GM10847 (cell line): ENCODE measurements around the gene PRTG.

Source experiments
- POLR2A ChIP-seq: IDR thresholded peaks from 2 replicates; pipeline ENCODE4 v1.6.1; 2011; ENCODE audit not compliant: insufficient read length; ENCODE audit errors: extremely low read depth

PRTG gene

DNA sequence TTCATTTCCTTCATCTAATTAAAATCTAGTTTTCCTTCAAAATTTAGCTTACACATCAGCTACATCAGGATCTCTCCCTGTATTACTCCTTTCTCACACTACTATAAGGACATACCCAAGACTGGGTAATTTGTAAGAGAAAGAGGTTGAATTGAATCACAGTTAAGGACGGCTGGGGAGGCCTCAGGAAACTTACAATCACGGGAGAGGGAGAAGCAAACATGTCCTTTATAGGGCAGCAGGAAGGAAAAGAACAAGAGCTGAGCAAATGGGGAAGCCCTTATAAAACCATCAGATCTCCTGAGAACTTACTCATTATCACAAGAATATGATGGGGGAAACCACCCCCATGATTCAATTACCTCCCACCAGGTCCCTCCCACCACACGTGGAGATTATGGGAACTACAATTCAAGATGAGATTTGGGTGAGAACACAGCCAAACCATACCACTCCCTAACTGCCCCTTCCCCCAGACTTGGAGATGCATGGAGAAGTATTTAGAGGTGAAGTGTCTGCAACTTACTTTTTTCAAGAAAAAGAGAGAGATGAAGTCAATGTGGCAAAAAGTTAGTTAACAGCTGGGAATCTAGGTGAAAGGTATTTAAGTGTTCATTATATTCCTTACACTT is 21.3 kb downstream of the PRTG start:
- no peak for TF ChIP-seq POLR2A

DNA sequence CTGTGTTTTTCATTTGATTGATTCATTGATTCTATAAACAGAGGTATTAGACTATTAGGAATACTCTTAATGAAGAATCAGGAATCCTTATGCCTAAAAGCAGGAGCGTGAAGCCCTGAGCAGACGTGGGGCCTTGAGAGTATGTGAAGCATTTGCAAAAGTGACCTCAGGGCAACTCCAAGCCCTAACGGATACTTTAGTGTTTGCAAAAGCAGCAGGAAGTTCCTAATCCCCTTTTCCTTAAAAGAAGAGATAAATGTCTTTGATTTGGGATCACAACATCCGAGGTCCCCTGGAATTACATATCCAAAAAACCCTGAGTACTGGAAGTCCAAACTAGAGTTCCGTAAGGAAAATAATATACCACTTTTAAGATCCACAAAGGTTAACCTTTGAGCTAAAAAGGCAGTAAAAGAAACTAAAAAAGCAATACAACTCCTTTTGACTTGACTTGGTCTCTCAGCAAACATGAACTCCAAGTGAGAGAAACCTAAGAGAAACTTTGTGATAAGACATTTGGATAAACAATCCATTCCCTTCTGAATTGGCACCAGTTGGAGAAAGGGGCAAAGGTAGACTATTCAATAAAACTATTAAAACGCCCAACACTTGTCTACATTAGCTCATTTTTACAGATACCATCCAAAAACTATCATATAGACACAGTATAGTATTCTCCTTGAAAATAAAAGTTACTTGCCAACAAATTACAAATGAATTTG is 27.4 kb downstream of the PRTG start:
- no peak for TF ChIP-seq POLR2A

DNA sequence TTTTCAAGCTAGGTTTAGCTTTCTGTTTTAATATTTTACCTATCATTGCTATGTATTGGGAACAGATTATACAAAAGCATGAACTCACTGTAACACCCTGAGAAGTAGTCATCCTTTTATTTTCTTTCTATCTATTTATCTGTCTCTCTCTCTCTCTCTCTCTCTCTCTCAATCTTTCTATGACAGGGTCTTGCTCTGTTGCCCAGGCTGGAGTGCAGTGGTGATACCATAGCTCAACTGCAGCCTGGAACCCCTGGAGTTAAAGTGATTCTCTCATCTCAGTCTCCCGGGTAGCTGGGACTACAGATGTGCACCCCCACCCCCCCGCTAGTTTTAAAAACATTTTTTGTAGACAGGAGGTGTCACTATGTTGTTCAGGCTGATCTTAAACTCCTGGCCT is 28.9 kb downstream of the PRTG start:
- TF ChIP-seq POLR2A = no peak

DNA sequence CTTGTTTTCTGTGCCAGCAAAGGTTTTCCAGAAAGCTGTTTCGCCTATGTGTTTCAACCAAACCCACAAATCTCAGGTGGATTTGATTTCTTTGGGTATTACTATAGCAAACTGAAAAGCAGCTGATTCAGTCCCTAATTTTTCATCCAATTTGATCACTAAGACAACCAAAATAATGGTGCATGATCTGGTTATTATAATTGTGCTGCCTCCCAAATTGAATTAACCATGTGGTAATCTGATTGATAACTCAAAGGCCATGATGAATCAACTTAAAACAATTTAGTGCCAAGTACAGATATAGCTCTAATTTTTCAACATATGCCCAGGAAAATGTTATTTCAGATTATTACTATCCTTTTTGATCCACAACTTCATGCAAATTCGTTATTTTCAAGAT is 30.6 kb downstream of the PRTG start:
- TF ChIP-seq POLR2A = no peak

DNA sequence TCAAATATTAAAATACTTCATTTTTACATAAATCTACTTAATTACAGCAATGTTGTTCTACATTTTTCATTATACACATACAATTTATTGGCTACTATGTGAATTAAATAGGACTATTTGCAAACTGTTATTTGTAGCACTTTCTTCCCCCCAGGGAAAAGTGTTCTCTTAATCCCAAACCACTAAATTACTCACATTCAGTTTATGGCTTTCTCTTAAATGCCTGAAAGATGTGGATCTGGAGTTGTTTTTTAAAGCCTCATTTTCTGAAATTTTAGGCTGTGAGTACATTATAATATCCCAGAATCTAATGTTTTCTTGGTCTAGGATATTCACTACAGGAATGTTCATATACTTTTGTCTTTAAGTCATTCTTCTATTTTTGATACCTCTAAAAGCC is 32.7 kb downstream of the PRTG start:
- no peak for TF ChIP-seq POLR2A

DNA sequence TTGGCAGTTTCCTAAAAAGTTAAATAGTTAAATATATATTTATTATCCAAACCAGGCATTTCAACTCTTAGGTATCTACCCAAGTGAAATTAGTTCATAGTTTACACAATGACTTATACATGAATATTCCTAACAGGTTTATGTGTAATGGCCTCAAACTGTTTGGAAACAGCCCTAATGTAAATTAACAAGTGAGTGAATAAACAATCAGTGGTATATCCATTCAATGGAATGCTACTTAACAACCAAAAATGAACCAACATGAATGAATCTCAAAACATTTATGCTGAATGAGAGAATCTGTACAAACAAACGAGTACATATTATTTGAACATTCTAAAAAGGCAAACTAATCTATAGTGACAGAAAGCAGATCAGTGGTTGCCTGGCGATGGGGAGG is 33.5 kb downstream of the PRTG start:
- TF ChIP-seq POLR2A = no peak

DNA sequence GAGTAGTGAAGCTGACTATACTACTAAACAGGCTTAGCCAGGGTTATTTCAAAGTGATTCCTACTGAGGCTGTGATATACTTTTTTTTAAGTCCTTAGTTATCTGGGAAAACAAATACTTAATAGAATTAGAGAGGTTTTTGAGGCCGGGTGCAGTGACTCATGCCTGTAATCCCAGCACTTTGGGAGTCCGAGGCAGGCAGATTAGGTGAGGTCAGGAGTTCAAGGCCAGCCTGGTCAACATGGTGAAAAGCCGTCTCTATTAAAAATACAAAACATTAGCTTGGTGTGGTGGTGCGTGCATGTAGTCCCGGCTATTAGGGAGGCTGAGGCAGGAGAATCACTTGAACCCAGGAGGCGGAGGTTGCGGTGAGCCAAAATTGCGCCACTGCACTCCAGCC is 34.2 kb downstream of the PRTG start:
- no peak for TF ChIP-seq POLR2A

DNA sequence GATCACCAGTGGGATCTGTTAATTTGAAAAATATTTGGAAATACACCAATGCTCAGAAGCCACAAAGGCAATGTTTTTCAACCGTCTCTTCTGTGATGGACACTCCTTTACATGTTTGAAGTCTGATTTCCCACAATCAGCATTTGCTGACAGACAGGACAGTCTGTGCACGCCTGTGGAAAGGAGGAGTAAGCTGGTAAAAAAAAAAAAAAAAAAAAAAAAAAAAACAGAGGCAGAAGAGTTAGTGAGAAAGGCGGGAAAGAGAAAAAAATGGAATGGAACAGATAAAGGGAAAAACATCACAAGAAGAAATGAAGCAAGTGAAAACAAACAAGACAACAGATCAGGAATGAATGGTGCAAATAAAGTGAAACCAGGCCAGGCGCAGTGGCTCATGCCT is 35.0 kb downstream of the PRTG start:
- no peak for TF ChIP-seq POLR2A

DNA sequence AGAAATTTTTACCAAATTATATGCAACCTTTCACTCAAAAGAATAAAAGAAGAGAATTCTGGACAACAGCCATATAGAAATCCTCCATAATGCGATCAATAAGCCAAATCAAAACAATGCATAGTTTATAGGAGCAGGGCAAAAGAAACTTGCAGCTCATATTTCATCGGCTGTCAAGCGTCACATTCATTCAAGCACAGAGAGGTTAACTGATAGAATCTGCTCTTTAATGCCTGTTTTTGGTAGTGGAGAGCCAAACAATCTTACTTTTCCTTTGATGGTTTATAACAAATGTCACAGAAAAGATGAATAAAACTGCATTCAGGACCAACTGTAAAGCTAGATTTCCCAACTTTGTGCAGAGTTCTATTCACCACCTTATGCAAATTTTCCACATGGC is 35.4 kb downstream of the PRTG start:
- no peak for TF ChIP-seq POLR2A

DNA sequence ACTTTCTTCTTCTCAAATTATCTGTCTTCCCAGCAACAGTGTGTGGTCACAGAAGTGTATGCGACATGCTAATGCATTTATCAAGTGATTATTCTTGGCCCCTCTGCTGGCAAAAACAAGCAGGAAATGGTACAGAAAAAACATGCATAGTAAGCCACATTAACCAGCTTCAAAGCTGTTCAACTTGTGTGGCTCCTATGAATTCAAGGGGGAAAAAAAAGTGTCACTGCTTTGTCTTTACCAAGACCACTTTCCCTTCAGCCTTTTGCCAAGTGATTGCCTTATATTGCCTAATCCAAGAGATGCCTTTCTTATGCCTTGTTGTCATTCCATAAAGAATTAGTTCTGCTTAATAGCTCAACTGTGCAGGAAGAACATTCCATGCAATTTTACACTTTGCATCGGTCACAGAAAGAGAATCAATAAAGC is 39.1 kb downstream of the PRTG start:
- TF ChIP-seq POLR2A = no peak

DNA sequence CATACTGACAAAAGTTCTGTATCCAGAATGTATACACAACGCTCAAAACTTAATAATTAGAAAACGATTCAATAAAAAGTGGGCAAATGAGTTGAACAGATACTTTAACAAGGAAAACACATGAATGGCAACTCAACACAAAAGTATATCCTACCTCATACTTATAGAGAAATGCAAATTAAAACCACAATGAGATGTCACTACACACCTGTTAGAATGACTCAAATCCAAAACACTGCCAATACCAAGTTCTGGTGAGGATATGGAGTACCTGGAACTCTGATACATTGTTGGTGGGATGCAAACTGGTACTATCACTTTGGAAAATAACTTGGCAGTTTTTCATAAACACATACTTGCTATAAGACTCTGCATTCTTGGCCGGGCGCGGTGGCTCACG is 42.1 kb downstream of the PRTG start:
- TF ChIP-seq POLR2A = no peak

DNA sequence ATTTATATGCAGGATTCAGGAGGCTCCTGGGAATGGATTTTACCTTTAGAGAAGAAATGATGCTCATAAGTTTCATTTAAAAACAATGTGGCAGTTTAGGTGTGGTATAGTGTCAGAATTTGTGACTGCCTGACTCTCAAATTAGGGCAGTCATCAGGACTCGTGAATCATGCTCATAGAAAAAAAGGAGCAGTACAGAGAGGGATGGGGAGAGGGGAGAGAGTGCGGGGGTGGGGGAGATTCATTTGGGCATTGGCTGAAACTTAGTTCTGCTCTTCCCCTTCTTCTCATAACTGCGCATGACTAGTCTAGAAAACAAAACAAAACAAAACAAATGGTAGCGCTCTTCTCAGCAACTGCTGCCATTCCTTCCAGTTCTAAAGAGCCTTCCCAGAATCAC is 44.3 kb downstream of the PRTG start:
- no peak for TF ChIP-seq POLR2A

DNA sequence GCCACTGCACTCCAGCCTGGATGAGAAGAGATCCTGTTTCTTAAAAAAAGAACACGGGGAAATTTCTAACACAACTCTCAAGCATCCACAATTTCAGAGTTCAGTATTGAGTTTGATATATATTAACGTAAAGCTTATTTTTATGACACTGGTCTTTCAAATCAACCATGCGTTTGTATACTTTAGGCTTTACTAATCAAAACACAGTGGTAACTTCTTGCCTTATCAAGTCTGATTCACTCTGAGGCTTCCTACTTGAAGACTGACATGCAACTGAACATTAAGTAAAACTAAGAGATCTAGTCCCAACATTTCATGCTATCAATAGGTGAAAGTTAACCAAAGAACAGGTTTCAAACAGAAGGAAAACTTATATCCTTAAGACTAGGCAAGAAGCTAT is 46.7 kb downstream of the PRTG start:
- TF ChIP-seq POLR2A = no peak

DNA sequence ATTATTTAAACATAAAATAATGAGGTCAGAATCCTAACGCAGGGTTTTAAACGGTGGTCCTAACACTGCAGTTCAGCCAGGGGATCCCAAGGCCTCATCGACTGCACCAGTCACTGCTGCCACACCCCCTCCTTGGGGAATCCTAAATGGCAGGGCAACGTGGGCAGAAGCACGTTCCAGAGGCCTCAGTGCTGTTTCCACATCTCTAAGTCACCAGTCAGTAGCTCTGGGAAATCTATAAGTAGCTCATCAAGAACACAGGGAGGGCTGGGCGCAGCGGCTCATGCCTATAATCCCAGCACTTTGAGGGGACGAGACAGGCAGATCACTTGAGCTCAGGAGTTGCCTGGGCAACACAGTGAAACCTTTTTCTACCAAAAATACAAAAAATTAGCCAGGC is 47.5 kb downstream of the PRTG start:
- no peak for TF ChIP-seq POLR2A

DNA sequence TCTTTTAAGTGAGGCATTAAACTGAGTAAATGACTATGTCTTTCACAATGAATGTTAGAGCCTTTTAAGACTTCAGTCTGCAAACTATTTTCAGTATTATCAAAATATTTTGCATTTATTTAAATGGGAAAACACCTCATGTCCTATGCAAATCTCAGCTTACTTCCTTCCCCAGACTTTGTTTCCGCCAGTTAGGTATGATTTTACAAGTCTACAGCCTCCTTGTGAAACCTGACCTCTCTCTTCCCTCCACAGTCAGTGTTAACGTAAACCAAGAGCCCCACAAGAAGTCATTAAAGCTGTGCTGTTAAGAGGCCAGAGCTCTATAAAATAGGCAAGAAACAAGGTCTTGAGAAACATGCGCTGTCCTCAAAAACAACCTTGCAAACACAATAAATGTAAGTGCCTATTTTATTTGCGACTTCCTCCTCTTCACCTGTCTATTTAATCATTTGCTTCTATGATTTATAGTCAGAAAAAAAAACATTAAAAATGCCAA is 48.3 kb downstream of the PRTG start:
- TF ChIP-seq POLR2A = no peak

DNA sequence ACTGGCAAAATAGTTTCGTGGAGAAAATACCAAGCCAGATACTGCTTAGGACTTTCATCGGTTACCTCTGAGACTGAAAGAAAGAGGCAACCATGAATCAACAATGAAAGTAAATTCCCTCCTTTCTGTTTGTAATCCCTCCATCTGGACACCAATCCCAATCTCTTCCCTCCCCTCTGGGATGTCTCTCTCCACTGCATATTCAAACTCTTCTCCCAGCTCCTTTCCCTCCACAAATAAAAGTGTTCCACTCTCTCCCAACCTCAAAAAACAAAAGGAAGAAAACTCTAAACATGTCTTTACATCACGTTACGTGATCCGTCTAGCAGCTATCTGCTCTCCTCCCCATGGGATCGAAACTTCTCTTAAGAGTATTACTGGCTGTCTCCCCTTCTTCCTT is 55.2 kb downstream of the PRTG start:
- TF ChIP-seq POLR2A = no peak

DNA sequence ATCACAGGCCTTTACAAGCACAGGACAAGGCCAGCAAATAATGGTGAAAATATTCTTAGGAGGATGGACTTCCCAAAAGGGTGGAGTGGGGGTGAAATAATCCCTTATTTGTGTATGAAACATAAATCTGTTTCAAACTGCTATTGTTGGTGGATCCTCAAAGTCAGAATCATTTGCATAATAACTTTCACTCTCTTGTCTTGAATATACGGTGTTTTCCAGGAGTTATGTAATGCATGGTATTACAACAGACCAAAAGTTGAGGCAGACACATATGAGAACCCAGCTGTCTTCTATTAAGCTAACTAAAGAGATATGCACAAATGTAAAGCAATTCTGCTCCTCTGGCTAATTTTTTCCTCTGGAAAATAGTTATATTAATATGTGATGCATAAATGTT is 57.7 kb downstream of the PRTG start:
- no peak for TF ChIP-seq POLR2A

DNA sequence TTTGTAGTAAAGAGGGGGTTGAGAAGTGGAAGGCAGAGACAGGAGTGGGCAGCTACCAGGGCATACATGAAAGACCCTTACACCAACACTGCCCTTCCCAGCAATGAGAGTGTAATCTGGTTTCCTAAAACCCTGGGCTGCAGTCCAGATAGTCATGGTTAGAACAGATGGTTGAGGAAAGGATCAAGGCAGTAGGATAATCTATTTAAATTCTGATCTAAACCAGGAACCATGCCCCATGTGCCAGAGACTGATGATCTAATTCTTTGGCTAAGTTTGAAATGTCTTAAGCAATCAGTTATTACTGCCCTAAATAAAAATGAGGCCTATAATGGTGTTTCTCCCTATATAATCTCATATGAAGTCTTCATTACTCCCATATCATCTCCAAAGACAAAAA is 59.6 kb downstream of the PRTG start:
- no peak for TF ChIP-seq POLR2A

DNA sequence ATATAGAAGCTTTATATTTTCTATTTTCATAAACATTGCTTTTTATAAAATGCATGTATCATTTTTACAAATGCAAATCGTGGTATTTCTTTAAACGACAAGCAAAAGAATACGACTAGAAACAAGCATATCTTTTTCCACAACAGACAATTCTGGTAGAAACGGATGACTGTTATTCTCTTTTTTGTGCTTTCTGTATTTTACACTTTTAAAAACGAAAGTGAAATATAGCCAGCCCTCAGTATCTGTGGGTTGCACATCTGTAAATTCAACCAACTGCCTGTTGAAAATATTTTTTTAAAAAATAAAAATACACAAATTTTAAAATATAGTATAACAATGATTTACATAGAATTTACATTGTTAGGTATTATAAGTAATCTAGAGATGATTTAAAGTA is 61.3 kb downstream of the PRTG start:
- TF ChIP-seq POLR2A = no peak
